GM18951 (cell line): ENCODE measurements around the gene TMEM190.

Source experiments
- POLR2A ChIP-seq: IDR thresholded peaks from 4 replicates; pipeline ENCODE4 v1.6.1; 2011; ENCODE audit warnings: mild to moderate bottlenecking; ENCODE audit not compliant: insufficient read length, insufficient read depth; ENCODE audit errors: extremely low read depth
- in situ Hi-C: fragments of 300-500 bp; cut with MboI; formaldehyde crosslinking; loops from one replicate; pipeline ENCODE4 v1.12.0; 2022; ENCODE audit warnings: low sequenced_read_pairs, mixed read lengths, inconsistent platforms; ENCODE audit not compliant: unreplicated experiment

The TMEM190 gene

GRCh38 chr19:55355213-55355821 is 21.3 kb upstream of the TMEM190 start:
- TF ChIP-seq POLR2A: no peak
- in situ Hi-C loops: no loop called here

DNA sequence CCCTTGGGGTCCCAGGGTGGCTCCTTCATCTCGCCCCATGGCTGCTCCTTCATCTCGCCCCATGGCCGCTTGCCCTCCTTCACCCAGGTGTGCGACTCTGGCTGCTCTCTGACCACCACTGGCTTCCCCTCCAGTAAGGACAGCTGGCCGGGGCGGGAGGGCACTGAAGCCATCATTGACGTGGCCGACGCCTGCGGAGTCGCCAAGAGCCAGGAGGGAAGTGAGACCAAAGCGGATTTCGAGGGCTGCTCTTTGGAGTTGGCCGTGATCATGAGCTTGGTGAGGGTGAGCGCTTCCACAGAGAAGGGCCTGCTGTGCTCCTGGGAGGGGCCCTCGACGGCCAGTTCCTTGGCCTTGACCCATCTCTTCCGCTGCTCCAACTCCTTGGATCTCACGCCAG is 18.1 kb upstream of the TMEM190 start:
- in situ Hi-C loops: no loop called here

DNA sequence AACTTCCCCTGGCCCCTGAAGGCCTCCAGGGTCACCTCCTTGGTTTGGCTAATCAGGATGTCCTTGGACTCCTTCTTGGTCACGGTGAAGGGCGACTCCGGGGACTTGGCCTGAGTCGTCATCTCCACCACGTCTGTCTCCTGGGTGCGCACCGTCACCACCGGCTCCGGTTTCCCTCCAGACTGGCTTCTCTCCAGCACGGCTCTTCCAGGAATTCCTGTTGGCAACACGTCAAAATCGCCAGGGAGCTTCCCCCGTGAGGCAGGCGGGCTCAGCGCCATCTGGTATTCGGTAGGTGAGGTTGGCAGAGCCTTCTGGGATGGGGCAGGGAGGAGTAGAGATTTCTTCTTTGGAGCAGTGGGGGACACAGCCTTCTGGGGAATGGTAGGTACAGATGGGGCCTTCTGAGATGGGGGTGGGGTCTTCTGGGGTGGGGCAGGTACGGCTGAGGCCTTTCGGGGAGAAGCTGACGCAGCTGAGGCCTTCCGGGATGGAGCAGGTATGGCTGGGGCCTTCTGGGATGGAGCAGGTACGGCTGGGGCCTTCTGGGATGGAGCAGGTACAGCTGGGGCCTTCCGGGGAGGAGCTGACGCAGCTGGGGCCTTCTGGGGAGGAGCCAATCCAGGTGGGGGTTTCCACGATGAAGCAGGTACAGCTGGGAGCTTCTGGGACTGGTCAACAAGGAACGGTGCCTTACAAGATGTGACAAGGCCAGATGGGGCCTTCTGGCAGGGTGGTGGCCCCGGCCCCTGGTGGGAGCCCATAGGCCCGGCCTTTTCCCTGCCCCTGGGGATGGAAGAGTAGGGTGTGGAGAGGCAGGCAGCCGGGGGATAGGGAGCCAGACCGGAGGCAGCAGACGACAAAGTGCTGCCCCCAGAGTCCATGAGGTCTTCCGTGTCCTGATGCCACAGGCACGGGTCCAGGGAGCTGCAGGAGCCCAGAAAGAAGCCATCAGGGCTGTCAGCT is 17.4 kb upstream of the TMEM190 start:
- in situ Hi-C loops: no loop called here
- no peak for TF ChIP-seq POLR2A

More for the DNA sequence above, 18.1 kb upstream of the TMEM190 start:
- no peak for TF ChIP-seq POLR2A

GRCh38 chr19:55360902-55361301 is 15.7 kb upstream of the TMEM190 start:
- in situ Hi-C loops: no loop called here
- TF ChIP-seq POLR2A: no peak

DNA sequence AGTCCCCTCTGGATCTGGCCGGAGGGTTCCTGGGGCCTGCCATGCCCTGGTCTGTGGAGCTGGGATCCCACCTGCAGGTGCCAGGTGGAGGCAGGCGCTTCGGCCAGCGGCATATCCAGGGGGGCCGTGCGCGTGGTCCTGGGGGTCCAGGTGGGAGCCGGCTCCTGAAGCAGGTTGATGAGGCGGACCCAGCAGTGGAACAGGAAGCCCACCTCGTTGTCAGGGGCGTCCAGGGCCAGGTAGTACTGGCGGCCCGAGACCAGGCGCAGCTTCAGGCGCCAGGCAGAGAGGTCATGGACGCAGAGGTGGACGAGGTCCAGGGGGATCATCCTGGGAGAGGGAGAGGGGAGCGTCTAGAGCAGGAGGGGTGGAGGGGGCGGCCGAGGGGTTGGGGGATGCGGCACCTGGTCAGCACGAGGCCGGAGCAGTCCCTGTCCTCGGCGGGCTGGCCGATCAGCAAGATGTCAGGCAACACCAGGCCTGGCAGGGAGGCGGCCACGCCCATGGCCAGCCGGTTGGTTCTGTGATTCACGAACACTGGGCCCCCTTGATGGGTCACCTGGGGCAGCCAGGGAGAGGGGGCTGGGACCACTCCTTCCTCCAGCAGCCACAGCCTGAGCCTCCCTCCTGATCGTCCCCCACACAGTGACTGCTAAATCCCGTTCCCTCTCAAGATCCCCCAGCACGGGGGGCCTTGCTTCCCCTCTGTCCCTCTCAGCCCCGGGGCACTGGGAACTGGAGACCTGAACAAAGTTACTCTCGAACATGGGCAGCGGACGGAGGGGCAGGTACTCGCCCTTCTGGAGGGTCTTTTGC is 14.2 kb upstream of the TMEM190 start:
- in situ Hi-C loops: no loop called here
- no peak for TF ChIP-seq POLR2A

DNA sequence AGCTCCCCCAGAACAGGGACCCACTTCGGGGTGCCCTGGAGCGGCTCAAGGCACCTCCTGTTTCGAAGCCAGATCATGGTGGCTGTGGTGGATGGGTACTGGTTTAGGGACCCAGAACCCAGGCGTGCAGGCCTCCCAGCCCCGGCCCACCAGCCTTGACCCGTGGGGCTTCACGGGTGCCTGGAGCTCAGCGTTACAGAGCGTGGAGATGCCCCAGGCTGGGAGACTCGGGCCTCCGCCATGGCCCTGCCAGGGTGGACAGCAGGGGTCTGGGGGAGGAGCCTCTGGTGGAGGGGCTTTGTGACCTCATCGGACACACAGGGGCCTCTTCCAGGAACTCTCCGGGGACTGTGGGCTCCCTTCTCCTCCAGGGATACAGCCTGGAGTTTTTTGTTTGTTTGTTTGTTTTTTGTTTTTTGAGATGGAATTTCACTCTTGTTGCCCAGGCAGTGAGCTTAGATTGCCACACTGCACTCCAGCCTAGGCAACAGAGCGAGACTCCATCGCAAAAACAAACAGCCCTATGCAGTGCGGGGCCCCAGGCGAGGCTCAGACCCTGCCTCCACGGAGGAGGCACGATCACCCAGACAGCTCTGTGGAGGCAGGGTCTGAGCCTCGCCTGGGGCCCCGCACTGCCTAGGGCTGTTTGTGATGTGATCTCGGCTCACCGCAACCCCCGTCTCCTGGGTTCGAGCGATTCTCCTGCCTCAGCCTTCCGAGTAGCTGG is 13.5 kb upstream of the TMEM190 start, which contains the start of gene GARIN5B:
Gene GARIN5B (minus strand): TSS at position 271 of the 727 bp plus-strand sequence. CDS start 194 bp downstream, at position 77.
- in situ Hi-C loops: no loop called here
- TF ChIP-seq POLR2A: no peak

GRCh38 chr19:55365245-55365644 is 11.4 kb upstream of the TMEM190 start:
- no peak for TF ChIP-seq POLR2A
- in situ Hi-C loops: no loop called here

- in situ Hi-C loops: no loop called here
Measured at GRCh38 chr19:55365964-55366363, 10.7 kb upstream of the TMEM190 start.

GRCh38 chr19:55366790-55367189 is 9.8 kb upstream of the TMEM190 start:
- no peak for TF ChIP-seq POLR2A
- in situ Hi-C loops: no loop called here

More at GRCh38 chr19:55365964-55366363, 10.7 kb upstream of the TMEM190 start:
- no peak for TF ChIP-seq POLR2A

GRCh38 chr19:55368106-55368505 is 8.5 kb upstream of the TMEM190 start:
- no peak for TF ChIP-seq POLR2A
- in situ Hi-C loops: no loop called here

DNA sequence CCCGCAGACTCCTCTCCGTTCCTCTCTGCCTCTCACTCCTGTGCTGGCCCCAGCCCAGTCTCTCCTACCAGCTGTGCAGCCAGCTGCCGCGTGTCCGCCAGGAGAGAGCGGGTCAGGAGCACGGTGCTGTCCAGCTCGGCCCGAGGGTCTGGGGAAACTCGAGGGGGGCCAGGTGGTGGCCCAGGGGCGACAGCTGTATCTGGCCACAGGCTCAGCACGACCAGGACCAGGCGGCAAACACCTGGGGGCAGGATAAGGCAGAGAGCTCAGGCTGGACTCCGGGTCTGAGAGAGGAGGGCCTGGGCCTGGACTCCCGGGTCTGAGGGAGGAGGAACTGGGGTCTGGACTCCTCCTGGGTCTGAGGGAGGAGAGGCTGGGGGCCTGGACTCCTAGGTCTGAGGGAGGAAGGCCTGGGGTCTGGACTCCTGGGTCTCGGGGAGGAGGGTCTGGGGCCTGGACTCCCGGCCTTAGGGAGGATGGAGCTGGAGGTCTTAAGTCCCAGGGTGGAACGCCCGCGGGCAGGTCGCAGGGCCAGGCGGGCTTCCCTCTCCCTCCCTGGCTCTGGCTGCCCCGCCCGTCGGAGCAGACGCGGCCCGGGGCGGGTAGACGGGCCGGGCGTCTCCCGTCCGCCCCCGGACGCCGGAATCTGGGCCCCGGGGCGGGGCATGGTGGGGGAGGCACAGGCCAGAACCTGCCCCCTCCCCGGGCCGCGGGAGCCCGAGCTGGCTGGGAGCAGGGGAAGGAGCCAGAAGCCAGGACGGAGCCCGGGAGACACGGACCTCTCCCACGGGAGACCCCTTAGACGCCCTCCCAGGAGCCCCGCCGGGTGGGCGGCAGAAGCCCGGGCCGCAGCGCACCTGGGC is 7.7 kb upstream of the TMEM190 start:
- in situ Hi-C loops: no loop called here

GRCh38 chr19:55369653-55370304 is 6.8 kb upstream of the TMEM190 start:
- in situ Hi-C loops: no loop called here
- TF ChIP-seq POLR2A: no peak

More for the DNA sequence above, 7.7 kb upstream of the TMEM190 start:
- TF ChIP-seq POLR2A: no peak
